ENCODE results near the gene DENND1A. TPM values are rescaled to one million over a fixed set of nuclear protein-coding genes. Genes with fewer than 3 reads are reported as not detected.

The DENND1A gene
- total RNA-seq, 1 donor = 35.6 TPM

- Histone ChIP-seq H3K27me3 (ENCODE audit: insufficient read depth, low read length) (no peaks in the 10 kb centered on the region), H3K4me1 (ENCODE audit: insufficient read depth, low read length) (peaks cover 23% of the 10 kb centered on the region), H3K4me3 (ENCODE audit: low read length) (no peak overlapping the region), H3K9me3 (ENCODE audit: low read depth, low read length) (no peaks in the 10 kb centered on the region)
Measured at GRCh38 chr9:123773783-123774182, 156.1 kb downstream of the DENND1A start.

- peaks cover 23% of the 10 kb centered on the region for H3K4me1 ChIP-seq (ENCODE audit: insufficient read depth, low read length)
- H3K4me3 ChIP-seq (ENCODE audit: low read length) = no peak overlapping the region
- no peaks in the 10 kb centered on the region for H3K27me3 ChIP-seq (ENCODE audit: insufficient read depth, low read length)
- H3K9me3 ChIP-seq (ENCODE audit: low read depth, low read length) = no peaks in the 10 kb centered on the region
Measured at GRCh38 chr9:123772967-123773366, 157.0 kb downstream of the DENND1A start.

GRCh38 chr9:123772374-123772773 lies 157.6 kb downstream of the DENND1A start:
- Histone ChIP-seq H3K27me3 (ENCODE audit: insufficient read depth, low read length) (no peaks in the 10 kb centered on the region), H3K9me3 (ENCODE audit: low read depth, low read length) (no peaks in the 10 kb centered on the region), H3K4me3 (ENCODE audit: low read length) (no peak overlapping the region), H3K4me1 (ENCODE audit: insufficient read depth, low read length) (peaks cover 23% of the 10 kb centered on the region)

- no peak overlapping the region for H3K4me3 ChIP-seq (ENCODE audit: low read length)
- no peaks in the 10 kb centered on the region for H3K27me3 ChIP-seq (ENCODE audit: insufficient read depth, low read length)
Measured at GRCh38 chr9:123771690-123772089, 158.2 kb downstream of the DENND1A start.

GRCh38 chr9:123769719-123770118 lies 160.2 kb downstream of the DENND1A start:
- no peaks in the 10 kb centered on the region for H3K9me3 ChIP-seq (ENCODE audit: low read depth, low read length)
- no peaks in the 10 kb centered on the region for H3K27me3 ChIP-seq (ENCODE audit: insufficient read depth, low read length)
- no peak overlapping the region for H3K4me3 ChIP-seq (ENCODE audit: low read length)
- peaks cover 23% of the 10 kb centered on the region for H3K4me1 ChIP-seq (ENCODE audit: insufficient read depth, low read length)

More at GRCh38 chr9:123771690-123772089, 158.2 kb downstream of the DENND1A start:
- Histone ChIP-seq H3K4me1 (ENCODE audit: insufficient read depth, low read length) (peaks cover 23% of the 10 kb centered on the region), H3K9me3 (ENCODE audit: low read depth, low read length) (no peaks in the 10 kb centered on the region)

GRCh38 chr9:123763910-123764588 lies 165.9 kb downstream of the DENND1A start:
- Histone ChIP-seq H3K4me1 (ENCODE audit: insufficient read depth, low read length) (no peaks in the 10 kb centered on the region), H3K4me3 (ENCODE audit: low read length) (no peak overlapping the region), H3K9me3 (ENCODE audit: low read depth, low read length) (no peaks in the 10 kb centered on the region), H3K27me3 (ENCODE audit: insufficient read depth, low read length) (no peaks in the 10 kb centered on the region)

GRCh38 chr9:123761905-123762605 lies 167.9 kb downstream of the DENND1A start:
- H3K9me3 ChIP-seq (ENCODE audit: low read depth, low read length) = no peaks in the 10 kb centered on the region
- H3K27me3 ChIP-seq (ENCODE audit: insufficient read depth, low read length) = no peaks in the 10 kb centered on the region
- H3K4me3 ChIP-seq (ENCODE audit: low read length) = no peak overlapping the region
- no peaks in the 10 kb centered on the region for H3K4me1 ChIP-seq (ENCODE audit: insufficient read depth, low read length)

GRCh38 chr9:123757960-123758359 lies 172.0 kb downstream of the DENND1A start:
- Histone ChIP-seq H3K4me3 (ENCODE audit: low read length) (no peak overlapping the region), H3K4me1 (ENCODE audit: insufficient read depth, low read length) (peaks cover 4% of the 10 kb centered on the region), H3K27me3 (ENCODE audit: insufficient read depth, low read length) (no peaks in the 10 kb centered on the region), H3K9me3 (ENCODE audit: low read depth, low read length) (no peaks in the 10 kb centered on the region)

GRCh38 chr9:123757547-123757946 lies 172.4 kb downstream of the DENND1A start:
- no peaks in the 10 kb centered on the region for H3K9me3 ChIP-seq (ENCODE audit: low read depth, low read length)
- no peaks in the 10 kb centered on the region for H3K27me3 ChIP-seq (ENCODE audit: insufficient read depth, low read length)
- no peak overlapping the region for H3K4me3 ChIP-seq (ENCODE audit: low read length)
- peaks cover 4% of the 10 kb centered on the region for H3K4me1 ChIP-seq (ENCODE audit: insufficient read depth, low read length)

GRCh38 chr9:123756484-123757106 lies 173.3 kb downstream of the DENND1A start:
- H3K4me1 ChIP-seq (ENCODE audit: insufficient read depth, low read length) = peaks cover 4% of the 10 kb centered on the region
- H3K9me3 ChIP-seq (ENCODE audit: low read depth, low read length) = no peaks in the 10 kb centered on the region
- H3K4me3 ChIP-seq (ENCODE audit: low read length) = no peak overlapping the region
- H3K27me3 ChIP-seq (ENCODE audit: insufficient read depth, low read length) = no peaks in the 10 kb centered on the region

- Histone ChIP-seq H3K9me3 (ENCODE audit: low read depth, low read length) (no peaks in the 10 kb centered on the region), H3K4me1 (ENCODE audit: insufficient read depth, low read length) (peaks cover 19% of the 10 kb centered on the region), H3K27me3 (ENCODE audit: insufficient read depth, low read length) (no peaks in the 10 kb centered on the region), H3K4me3 (ENCODE audit: low read length) (no peak overlapping the region)
Measured at GRCh38 chr9:123753669-123754258, 176.2 kb downstream of the DENND1A start.

- no peak overlapping the region for H3K4me3 ChIP-seq (ENCODE audit: low read length)
- H3K9me3 ChIP-seq (ENCODE audit: low read depth, low read length) = no peaks in the 10 kb centered on the region
- H3K27me3 ChIP-seq (ENCODE audit: insufficient read depth, low read length) = no peaks in the 10 kb centered on the region
- H3K4me1 ChIP-seq (ENCODE audit: insufficient read depth, low read length) = peaks cover 19% of the 10 kb centered on the region
Measured at GRCh38 chr9:123753016-123753415, 176.9 kb downstream of the DENND1A start.

GRCh38 chr9:123749580-123750202 lies 180.2 kb downstream of the DENND1A start:
- peaks cover 19% of the 10 kb centered on the region for H3K4me1 ChIP-seq (ENCODE audit: insufficient read depth, low read length)
- no peaks in the 10 kb centered on the region for H3K9me3 ChIP-seq (ENCODE audit: low read depth, low read length)
- no peaks in the 10 kb centered on the region for H3K27me3 ChIP-seq (ENCODE audit: insufficient read depth, low read length)
- no peak overlapping the region for H3K4me3 ChIP-seq (ENCODE audit: low read length)

- Histone ChIP-seq H3K4me1 (ENCODE audit: insufficient read depth, low read length) (peaks cover 18% of the 10 kb centered on the region), H3K27me3 (ENCODE audit: insufficient read depth, low read length) (no peaks in the 10 kb centered on the region), H3K9me3 (ENCODE audit: low read depth, low read length) (no peaks in the 10 kb centered on the region), H3K4me3 (ENCODE audit: low read length) (no peak overlapping the region)
Measured at GRCh38 chr9:123746765-123747164, 183.2 kb downstream of the DENND1A start.

GRCh38 chr9:123745933-123746332 lies 184.0 kb downstream of the DENND1A start:
- Histone ChIP-seq H3K4me3 (ENCODE audit: low read length) (no peak overlapping the region), H3K9me3 (ENCODE audit: low read depth, low read length) (no peaks in the 10 kb centered on the region), H3K27me3 (ENCODE audit: insufficient read depth, low read length) (no peaks in the 10 kb centered on the region), H3K4me1 (ENCODE audit: insufficient read depth, low read length) (peaks cover 20% of the 10 kb centered on the region)
